Activated CD4-positive, CD25-positive, alpha-beta regulatory T cell treated with anti-CD3 and anti-CD28 coated beads, Interleukin-2, amount 50 U/mL, for 24 hours (primary cell): Measurements from ENCODE around the gene GPR158.

Source experiments
- ATAC-seq, 2 donors: fragments of 150-1000 bp; cut with Tn5 transposase; one replicate each; pipeline ENCODE4 v1.10.0; 2021; ENCODE audit warnings: mild to moderate bottlenecking in 1 of 2, moderate library complexity in 1 of 2

The GPR158 gene

DNA sequence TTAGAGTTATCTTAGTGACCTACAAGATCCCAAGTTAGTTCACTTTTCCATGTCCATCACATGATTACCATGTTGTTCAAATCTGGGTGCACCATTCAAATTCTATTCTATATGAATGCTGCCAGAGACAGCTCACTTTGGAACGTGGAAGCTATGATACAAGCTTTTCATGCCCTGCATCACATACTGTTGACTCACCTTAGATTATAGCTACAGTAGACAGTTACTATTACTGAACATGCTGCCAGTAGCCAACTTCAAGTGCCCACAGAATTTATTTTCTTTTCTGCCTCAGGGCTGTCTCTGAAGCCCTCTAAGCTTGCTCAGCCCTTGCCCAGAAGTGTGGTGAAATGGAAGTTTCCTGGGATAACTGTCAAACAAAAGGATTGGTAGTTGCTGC lies 231.1 kb downstream of the GPR158 start:
- no peak for ATAC-seq

GRCh38 chr10:25417611-25418010 lies 242.8 kb downstream of the GPR158 start:
- ATAC-seq, result no peak

DNA sequence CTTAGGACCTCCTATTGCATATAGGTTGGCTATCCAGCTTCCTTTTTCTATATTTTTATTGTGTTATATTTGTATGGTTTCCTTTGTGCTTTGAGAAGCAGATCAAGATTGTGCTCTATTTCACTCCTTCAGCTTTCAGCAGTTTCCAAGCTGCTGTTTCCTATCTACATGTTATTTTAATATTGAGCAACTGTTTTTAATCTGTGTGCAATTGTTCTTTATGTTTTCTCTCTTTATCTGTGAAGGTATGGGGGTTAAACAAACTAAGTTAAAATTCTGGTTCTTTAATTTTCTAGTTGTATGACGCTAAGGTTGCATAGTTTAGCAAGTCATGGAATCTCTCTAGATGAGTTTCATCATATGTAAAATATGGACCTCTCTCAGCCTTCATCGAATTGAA lies 251.0 kb downstream of the GPR158 start:
- ATAC-seq, result no peak

- ATAC-seq, result no peak
Observed at GRCh38 chr10:25436431-25436830, 261.6 kb downstream of the GPR158 start.

GRCh38 chr10:25441270-25441669 lies 266.5 kb downstream of the GPR158 start:
- ATAC-seq, result no peak

DNA sequence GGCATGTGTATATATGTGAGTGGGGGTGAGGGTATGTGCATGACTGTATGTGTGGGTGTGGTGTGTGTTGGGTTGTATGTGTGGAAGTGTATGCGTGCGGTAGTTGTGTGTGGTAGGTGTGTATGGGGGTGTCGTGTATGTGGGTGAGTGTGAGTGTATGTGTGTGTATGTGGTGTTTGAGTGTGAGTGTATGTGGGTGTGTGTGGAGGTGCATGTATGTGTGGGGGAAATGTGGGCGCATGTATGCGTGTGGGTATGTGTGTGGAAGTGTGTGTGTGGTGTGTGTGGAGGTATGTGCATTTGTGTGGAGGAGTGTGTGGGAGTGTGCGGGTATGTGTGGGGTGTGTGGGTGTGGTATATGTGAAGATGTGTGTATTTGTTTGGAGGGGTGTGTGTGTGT lies 269.5 kb downstream of the GPR158 start:
- no peak for ATAC-seq

GRCh38 chr10:25451401-25451800 lies 276.6 kb downstream of the GPR158 start:
- no peak for ATAC-seq

GRCh38 chr10:25453619-25454018 lies 278.8 kb downstream of the GPR158 start:
- ATAC-seq, result no peak

DNA sequence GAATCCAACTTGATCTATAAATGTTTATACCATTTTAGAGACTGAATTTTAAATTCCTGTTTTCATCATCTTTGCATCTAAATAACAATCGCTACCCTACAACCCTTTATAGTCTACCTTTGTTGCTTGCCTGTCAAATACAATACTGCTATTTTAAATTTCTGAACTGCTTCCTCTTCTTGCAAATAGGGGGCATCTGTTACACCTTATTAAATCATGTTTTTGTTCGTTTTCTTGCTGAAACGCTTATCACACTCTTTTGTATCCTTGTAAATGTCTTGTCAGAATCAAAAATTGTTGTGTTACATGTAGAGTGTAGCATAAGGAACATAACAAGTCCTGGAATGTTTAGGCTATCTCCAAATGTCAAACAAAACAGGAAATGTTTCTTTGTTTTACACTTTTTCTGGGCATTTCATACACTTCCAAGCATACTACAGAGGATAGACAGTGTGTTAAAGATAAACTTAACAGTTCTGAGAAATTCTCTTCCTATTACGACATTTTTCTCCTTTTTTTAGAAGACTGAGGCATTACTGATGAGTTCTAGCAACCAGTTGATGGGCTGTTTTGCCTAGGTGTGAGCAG lies 281.3 kb downstream of the GPR158 start:
- no peak for ATAC-seq

DNA sequence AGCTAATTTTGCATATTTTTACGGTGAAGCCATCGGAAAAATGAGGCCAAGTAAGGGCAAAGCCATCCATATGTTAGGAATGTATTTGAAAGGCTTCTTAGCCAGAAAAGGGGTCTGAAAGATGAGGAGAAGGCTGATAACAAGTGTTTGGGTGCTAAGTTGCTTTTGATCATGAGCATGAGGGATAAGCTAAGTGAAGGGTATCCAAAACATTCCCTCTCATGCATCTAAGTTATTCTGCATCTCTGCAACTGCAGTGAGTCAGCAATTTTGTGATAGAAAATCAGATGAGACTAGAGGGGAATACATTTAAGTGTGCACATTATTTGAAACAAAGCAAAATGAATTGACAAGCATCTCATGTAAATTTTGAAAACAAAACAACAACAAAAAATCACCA lies 282.8 kb downstream of the GPR158 start:
- ATAC-seq, result no peak

DNA sequence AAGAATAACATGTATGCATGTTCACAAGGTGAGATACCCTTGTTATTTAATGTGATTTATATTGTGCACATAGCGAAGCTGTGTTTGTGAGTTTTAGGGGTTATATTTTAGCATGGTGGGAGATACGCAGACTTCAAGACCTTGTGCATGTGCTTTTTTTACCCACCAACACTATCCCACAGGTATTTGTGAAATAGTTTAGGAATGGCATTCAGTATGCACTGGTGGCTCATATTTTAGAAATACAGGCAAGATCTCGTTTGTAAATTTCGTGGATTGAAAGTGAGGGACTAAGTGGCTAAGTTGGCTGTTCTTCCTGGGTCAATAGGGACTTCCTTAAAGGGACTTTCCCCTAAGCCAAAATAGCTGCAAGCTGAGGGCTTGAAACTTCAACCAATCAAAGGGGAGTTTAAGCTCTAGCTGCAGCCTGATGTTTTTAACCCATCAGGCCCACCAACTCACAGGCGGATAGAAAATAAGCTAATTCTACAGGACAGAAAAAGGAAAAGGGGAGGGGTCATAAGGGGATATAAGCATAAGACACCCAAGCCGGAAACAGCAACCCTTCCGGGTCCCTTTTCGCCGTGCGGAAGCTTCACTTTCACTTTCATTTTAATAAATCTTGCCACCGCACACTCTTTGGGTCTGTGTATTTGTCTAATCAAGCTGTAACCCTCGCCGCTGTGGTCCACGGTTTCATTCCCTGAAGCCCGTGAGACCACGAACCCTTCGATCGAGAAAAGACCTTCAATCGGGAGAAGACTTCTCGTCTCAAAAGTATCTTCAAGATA lies 291.0 kb downstream of the GPR158 start:
- ATAC-seq, result no peak

- ATAC-seq, result no peak
Observed at GRCh38 chr10:25467881-25468280, 293.1 kb downstream of the GPR158 start.

DNA sequence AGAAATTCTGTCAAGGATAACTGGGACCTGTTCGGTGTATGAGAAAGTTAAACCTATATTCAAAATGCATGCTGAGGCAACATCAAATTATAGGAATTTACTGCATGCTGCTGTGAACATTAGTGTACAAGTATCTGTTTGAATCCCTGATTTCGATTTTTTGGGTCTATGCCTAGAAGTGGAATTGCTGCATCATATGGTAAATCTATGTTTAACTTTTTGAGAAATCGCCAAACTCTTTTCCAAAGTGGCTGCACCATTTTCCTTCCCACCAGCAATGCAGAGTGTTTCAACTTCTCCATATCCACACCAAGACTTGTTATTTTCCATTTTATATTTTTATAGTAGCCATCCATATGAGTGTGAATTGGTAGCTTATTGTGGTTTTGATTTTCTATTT lies 306.7 kb downstream of the GPR158 start:
- ATAC-seq, result no peak

- ATAC-seq, result no peak
Observed at GRCh38 chr10:25483999-25484398, 309.2 kb downstream of the GPR158 start.

- ATAC-seq, result no peak
Observed at GRCh38 chr10:25487266-25487665, 312.5 kb downstream of the GPR158 start.

- no peak for ATAC-seq
Observed at GRCh38 chr10:25492040-25492439, 317.2 kb downstream of the GPR158 start.

DNA sequence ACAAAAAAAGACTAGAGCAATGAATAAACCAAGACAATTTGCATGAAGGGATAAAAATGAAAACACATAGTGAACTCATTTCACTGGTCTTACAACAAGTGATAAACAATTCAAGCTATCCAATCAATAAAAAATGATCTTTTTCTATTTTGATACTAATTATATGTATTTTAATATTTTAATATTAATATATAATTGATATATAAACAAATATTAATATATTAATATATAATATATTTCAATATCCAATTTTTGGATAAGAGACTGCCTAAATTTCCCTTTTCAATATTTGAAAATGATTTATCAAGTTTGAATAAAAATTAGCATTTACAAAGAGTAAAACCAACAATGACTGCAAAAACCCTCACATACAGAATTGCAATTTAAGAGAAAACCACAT lies 317.9 kb downstream of the GPR158 start:
- no peak for ATAC-seq

- no peak for ATAC-seq
Observed at GRCh38 chr10:25493122-25493893, 318.5 kb downstream of the GPR158 start.

DNA sequence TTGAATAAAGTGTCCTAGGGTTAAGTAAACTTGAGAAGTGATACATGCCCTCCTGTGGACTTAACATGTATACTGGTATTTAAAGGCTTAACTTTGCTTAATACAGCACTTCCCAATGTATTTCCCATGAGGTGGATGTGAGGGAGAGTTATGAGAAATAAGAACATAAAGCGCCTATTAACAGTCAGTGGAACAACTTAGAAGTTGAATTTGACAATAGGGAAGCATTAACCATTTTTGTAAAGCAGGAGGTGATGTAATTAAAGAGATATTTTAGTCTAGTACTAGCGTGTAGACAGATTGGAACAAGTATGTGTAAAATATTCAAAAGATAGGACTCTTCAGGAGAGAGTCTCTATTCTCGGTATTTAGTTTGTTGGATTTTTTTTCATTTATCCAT lies 322.4 kb downstream of the GPR158 start:
- ATAC-seq, result no peak

DNA sequence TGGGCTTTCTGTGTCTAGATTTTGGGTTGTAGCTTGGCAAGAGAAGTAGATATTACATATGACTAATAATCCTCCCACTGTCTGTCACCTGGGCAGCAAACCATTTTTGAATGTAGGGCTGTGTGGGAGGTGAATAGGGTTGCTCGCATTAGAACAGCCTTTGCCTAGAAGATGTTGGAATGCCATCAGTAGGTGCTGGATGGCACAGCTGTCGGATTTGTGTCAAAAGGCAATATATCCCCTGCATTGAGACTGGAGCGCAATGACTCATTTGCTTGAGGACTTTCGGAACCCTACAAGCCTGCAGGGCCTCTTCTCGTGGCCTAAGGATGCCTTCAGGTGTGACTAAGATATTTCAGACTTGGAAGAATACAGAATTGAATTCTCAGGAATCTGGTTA lies 323.8 kb downstream of the GPR158 start:
- no peak for ATAC-seq

GRCh38 chr10:25501912-25502311 lies 327.1 kb downstream of the GPR158 start:
- no peak for ATAC-seq

- ATAC-seq, result no peak
Observed at GRCh38 chr10:25502453-25502852, 327.7 kb downstream of the GPR158 start.

DNA sequence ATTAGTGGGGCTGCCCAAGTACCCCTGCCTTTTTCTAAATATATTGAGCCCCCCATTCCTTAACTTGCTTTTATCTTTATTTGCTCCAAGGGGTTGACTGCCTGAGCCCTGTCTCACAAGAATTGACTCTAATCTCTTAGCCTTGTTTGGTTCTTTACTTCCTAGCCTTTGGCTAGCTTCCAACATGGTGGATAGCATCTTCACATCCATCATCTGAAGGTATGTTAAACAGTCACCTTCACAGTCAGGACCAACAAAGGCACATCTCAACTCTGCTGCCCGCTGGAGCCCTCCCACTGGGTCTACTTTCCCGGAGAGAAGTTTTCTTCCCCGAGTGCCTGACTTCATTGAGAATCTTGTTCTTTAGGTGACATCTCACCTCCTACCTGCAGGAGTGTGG lies 329.5 kb downstream of the GPR158 start:
- ATAC-seq, result no peak

- ATAC-seq, result no peak
Observed at GRCh38 chr10:25504838-25505237, 330.0 kb downstream of the GPR158 start.
